Sigmoid colon (tissue), 7 donors: ENCODE data around the gene FAM50A. TPM values are rescaled to one million over a fixed set of nuclear protein-coding genes. Genes with fewer than 3 reads are reported as not detected.

Experiments
- DNase-seq: peaks from one replicate; pipeline ENCODE4 v3.0.0-alpha.2; 2019
- H3K27ac ChIP-seq, 4 donors: fragments of 200-600 bp; sonication (generic); one replicate each; pipeline ENCODE4 v1.5.1; 2016 to 2019; ENCODE audit warnings: mild to moderate bottlenecking in 1 of 4
- H3K27me3 ChIP-seq, 3 donors: fragments of 200-600 bp; sonication (generic); one replicate each; pipeline ENCODE4 v1.5.1; 2019; ENCODE audit warnings: mild to moderate bottlenecking in 1 of 3
- H3K36me3 ChIP-seq, 4 donors: fragments of 200-600 bp; sonication (generic); one replicate each; pipeline ENCODE4 v1.5.1; 2016 to 2019
- H3K4me1 ChIP-seq, 4 donors: fragments of 200-600 bp; sonication (generic); one replicate each; pipeline ENCODE4 v1.5.1; 2017 to 2019
- H3K4me3 ChIP-seq, 4 donors: fragments of 200-600 bp; sonication (generic); one replicate each; pipeline ENCODE4 v1.5.1; 2017 to 2019; ENCODE audit warnings: mild to moderate bottlenecking in 2 of 4, moderate library complexity in 1 of 4
- H3K9me3 ChIP-seq, 4 donors: fragments of 200-600 bp in 3 of 4; sonication (generic) in 3 of 4; one replicate each; pipeline versions ENCODE4 v1.5.1 to v1.6.1; 2013 to 2019
- EP300 ChIP-seq, 4 donors: sonication (generic); formaldehyde crosslinking; IDR thresholded peaks; one replicate each; pipeline ENCODE4 v1.6.1; 2017; ENCODE audit warnings: antibody characterized with exemption in 4 of 4
- POLR2A ChIP-seq, 2 donors: fragments of 450-650 bp; IDR thresholded peaks; one replicate each; pipeline ENCODE4 v1.6.1; 2016; ENCODE audit warnings: antibody characterized with exemption in 2 of 2, mild to moderate bottlenecking in 2 of 2, moderate library complexity in 2 of 2
- POLR2AphosphoS5 ChIP-seq, 4 donors: sonication (generic); formaldehyde crosslinking; IDR thresholded peaks; one replicate each; pipeline ENCODE4 v1.6.1; 2017; ENCODE audit warnings: antibody characterized with exemption in 4 of 4
- WGBS, 2 donors: extraction: QIAGEN DNeasy Blood & Tissue Kit; methylation state at CpG; one replicate each; pipeline ENCODE4 v1.1.7; 2013; 5-methylcytosine and 5-hydroxymethylcytosine counted together
- intact Hi-C: fragments of 100-400 bp; cut with DNase I; formaldehyde crosslinking; loops from one replicate; pipeline ENCODE4 v1.15.1; 2023
- polyA plus RNA-seq, 3 donors: library from polyadenylated mRNA; stranded (reverse); fragments of 200-250 nt; gene quantifications; one replicate each; pipeline ENCODE4 v1.2.3, GENCODE V29; 2013
- total RNA-seq, 4 donors: library from RNA; depleted of rRNA; stranded (reverse); fragments of >200 nt; gene quantifications; one replicate each; pipeline ENCODE4 v1.1.0, GENCODE V29; 2016
- TF ChIP-seq, protein P1 (sequence below), 4 experiments: fragments of 450-650 bp in 3 of 4; fragments of 200-600 bp in 1 of 4; IDR thresholded peaks; one replicate each; pipeline ENCODE4 v1.5.1; 2016 to 2019; ENCODE audit warnings: antibody characterized with exemption in 4 of 4, mild to moderate bottlenecking in 3 of 4, moderate library complexity in 2 of 4
- donor health status: healthy with polysubstance abuse.
- donor health status: Bipolar disorder and iron deficiency.
- donor health status: healthy.

The FAM50A gene
- total and polyA plus RNA-seq, 7 donors: 40.5 to 85.1 (median 61.9) TPM

DNA sequence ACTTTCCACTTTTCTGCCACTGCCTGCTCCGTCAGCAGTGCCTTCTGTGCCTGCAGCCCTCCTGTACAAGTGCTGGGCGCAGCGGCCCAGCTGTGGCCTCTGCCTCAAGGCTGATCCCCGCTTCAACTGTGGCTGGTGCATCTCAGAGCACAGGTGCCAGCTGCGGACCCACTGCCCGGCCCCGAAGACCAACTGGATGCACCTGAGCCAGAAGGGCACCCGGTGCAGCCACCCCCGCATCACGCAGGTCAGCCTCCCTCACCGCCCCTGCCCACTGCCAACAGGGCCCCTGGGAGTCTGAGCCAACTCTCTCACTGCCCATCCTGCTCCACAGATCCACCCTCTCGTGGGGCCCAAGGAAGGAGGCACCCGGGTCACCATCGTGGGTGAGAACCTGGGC, 21.7 kb downstream of the FAM50A start:
- no peaks in the 10 kb centered on the region for H3K27me3 ChIP-seq
- no peak overlapping the region for H3K4me3 ChIP-seq
- TF ChIP-seq POLR2A (IDR thresholded peaks at IDR 0.05): no peak
- TF ChIP-seq, protein P1, sequence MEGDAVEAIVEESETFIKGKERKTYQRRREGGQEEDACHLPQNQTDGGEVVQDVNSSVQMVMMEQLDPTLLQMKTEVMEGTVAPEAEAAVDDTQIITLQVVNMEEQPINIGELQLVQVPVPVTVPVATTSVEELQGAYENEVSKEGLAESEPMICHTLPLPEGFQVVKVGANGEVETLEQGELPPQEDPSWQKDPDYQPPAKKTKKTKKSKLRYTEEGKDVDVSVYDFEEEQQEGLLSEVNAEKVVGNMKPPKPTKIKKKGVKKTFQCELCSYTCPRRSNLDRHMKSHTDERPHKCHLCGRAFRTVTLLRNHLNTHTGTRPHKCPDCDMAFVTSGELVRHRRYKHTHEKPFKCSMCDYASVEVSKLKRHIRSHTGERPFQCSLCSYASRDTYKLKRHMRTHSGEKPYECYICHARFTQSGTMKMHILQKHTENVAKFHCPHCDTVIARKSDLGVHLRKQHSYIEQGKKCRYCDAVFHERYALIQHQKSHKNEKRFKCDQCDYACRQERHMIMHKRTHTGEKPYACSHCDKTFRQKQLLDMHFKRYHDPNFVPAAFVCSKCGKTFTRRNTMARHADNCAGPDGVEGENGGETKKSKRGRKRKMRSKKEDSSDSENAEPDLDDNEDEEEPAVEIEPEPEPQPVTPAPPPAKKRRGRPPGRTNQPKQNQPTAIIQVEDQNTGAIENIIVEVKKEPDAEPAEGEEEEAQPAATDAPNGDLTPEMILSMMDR (IDR thresholded peaks at IDR 0.05): no peak
- TF ChIP-seq POLR2AphosphoS5 (IDR thresholded peaks at IDR 0.05): no peak
- no peak for TF ChIP-seq EP300 (IDR thresholded peaks at IDR 0.05)
- no peaks in the 10 kb centered on the region for H3K9me3 ChIP-seq
- no peaks in the 10 kb centered on the region for H3K4me1 ChIP-seq
- H3K27ac ChIP-seq: no peak overlapping the region
- peaks cover 0 to 40% (median 12%) of the 10 kb centered on the region in 4 donors for H3K36me3 ChIP-seq
- no peak for DNase-seq
- intact Hi-C loops: no loop called here
- WGBS, 2 donors: 94 to 95% methylated on average over 14 of the region's 14 CpGs

DNA sequence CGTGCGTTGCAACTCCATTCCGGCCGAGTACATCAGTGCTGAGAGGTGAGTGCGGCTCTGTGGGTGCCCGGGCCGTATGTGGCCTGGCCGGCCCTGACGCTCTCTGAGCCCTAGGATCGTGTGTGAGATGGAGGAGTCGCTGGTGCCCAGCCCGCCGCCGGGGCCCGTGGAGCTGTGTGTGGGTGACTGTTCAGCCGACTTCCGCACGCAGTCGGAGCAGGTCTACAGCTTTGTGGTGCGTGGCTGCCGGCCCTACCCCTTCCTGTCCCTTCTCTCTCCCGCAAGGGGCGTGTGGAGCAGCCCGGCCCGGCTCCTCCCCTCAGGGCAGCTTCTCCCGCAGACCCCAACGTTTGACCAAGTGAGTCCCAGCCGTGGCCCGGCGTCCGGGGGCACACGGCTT, 22.1 kb downstream of the FAM50A start:
- Histone ChIP-seq H3K27ac (no peak overlapping the region), H3K4me3 (no peak overlapping the region), H3K4me1 (no peaks in the 10 kb centered on the region), H3K36me3 (peaks cover 0 to 42% (median 13%) of the 10 kb centered on the region in 4 donors), H3K27me3 (no peaks in the 10 kb centered on the region), H3K9me3 (no peaks in the 10 kb centered on the region)
- TF ChIP-seq, protein P1 (IDR thresholded peaks at IDR 0.05): no peak
- TF ChIP-seq POLR2A (IDR thresholded peaks at IDR 0.05): no peak
- TF ChIP-seq POLR2AphosphoS5 (IDR thresholded peaks at IDR 0.05): no peak
- intact Hi-C loops: no loop called here
- 96% methylated on average over 32 of the region's 32 CpGs for WGBS, 2 donors
- no peak for DNase-seq

DNA sequence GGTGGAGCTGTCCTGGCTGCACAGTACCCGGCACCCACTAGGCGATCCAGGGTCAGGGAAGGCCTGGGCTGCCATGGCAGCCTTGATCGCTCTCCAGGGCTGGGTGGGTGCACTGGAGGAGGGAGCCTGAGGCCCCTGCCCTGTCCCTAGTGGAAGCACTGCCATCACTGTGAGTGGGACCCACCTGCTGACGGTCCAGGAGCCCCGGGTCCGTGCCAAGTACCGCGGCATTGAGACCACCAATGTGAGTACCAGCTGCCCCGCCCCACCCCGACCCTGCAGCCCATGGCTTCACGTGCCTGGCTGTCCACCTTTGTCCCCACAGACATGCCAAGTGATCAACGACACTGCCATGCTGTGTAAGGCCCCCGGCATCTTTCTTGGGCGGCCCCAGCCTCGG, 23.0 kb downstream of the FAM50A start:
- no peak overlapping the region for H3K4me3 ChIP-seq
- intact Hi-C loops: no loop called here
- no peaks in the 10 kb centered on the region for H3K4me1 ChIP-seq
- no peaks in the 10 kb centered on the region for H3K9me3 ChIP-seq
- no peak for DNase-seq
- TF ChIP-seq, protein P1 (IDR thresholded peaks at IDR 0.05): no peak
- TF ChIP-seq POLR2AphosphoS5 (IDR thresholded peaks at IDR 0.05) (no peak), EP300 (IDR thresholded peaks at IDR 0.05) (no peak), POLR2A (IDR thresholded peaks at IDR 0.05) (no peak)
- H3K27me3 ChIP-seq: no peaks in the 10 kb centered on the region
- H3K27ac ChIP-seq: no peak overlapping the region
- 94 to 96% methylated on average over 15 of the region's 15 CpGs for WGBS, 2 donors
- H3K36me3 ChIP-seq: peaks cover 0 to 45% (median 14%) of the 10 kb centered on the region in 4 donors

DNA sequence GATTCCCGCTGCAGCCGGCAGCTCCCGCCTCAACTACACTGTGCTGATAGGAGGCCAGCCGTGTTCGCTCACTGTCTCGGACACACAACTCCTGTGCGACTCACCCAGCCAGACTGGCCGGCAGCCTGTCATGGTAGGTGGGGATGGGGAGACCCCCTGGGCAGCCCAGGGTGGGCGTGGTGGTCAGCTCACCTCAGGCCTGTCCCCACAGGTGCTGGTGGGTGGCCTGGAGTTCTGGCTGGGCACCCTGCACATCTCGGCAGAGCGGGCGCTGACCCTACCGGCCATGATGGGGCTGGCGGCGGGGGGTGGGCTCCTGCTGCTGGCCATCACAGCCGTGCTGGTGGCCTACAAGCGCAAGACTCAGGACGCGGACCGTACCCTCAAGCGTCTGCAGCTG, 23.6 kb downstream of the FAM50A start:
- no peak overlapping the region for H3K4me3 ChIP-seq
- DNase-seq: no peak
- no peaks in the 10 kb centered on the region for H3K9me3 ChIP-seq
- no peaks in the 10 kb centered on the region for H3K27me3 ChIP-seq
- H3K4me1 ChIP-seq: no peaks in the 10 kb centered on the region
- intact Hi-C loops: no loop called here
- H3K27ac ChIP-seq: no peak overlapping the region
- WGBS, 2 donors: 96 to 98% methylated on average over 21 of the region's 21 CpGs
- H3K36me3 ChIP-seq: peaks cover 0 to 40% (median 14%) of the 10 kb centered on the region in 4 donors
- TF ChIP-seq, protein P1 (IDR thresholded peaks at IDR 0.05): no peak

DNA sequence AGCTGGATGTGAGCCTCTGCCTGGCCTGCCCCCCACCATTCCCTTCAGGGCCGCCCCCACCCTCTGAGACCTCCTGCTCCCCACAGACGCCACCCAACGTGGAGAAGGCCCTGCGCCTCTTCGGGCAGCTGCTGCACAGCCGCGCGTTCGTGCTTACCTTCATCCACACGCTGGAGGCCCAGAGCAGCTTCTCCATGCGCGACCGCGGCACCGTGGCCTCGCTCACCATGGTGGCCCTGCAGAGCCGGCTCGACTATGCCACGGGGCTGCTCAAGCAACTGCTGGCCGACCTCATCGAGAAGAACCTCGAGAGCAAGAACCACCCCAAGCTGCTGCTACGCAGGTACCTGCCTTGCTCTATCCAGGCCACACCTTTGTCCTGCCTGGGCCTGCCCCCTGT, 24.3 kb downstream of the FAM50A start:
- WGBS, 2 donors: 96% methylated on average over 23 of the region's 23 CpGs
- no peaks in the 10 kb centered on the region for H3K9me3 ChIP-seq
- intact Hi-C loops: no loop called here
- H3K27me3 ChIP-seq: no peaks in the 10 kb centered on the region
- H3K4me1 ChIP-seq: no peaks in the 10 kb centered on the region
- H3K27ac ChIP-seq: no peak overlapping the region
- peaks cover 0 to 40% (median 14%) of the 10 kb centered on the region in 4 donors for H3K36me3 ChIP-seq
- DNase-seq: no peak
- TF ChIP-seq, protein P1 (IDR thresholded peaks at IDR 0.05): no peak
- no peak for TF ChIP-seq POLR2A (IDR thresholded peaks at IDR 0.05)
- no peak for TF ChIP-seq EP300 (IDR thresholded peaks at IDR 0.05)
- TF ChIP-seq POLR2AphosphoS5 (IDR thresholded peaks at IDR 0.05): no peak
- no peak overlapping the region for H3K4me3 ChIP-seq
